Ovary (tissue), 3 donors: Measurements from ENCODE around the gene UBAP1.

ENCODE experiments used
- CTCF ChIP-seq, 3 donors: fragments of 450-650 bp in 2 of 3; fragments of 200-600 bp in 1 of 3; IDR thresholded peaks; one replicate each; pipeline versions ENCODE4 v1.5.1 to v1.8.0; 2016 to 2022; ENCODE audit warnings: antibody characterized with exemption in 3 of 3, mild to moderate bottlenecking in 1 of 3
- EP300 ChIP-seq: sonication (generic); formaldehyde crosslinking; IDR thresholded peaks from one replicate; pipeline ENCODE4 v1.6.1; 2017; ENCODE audit warnings: antibody characterized with exemption
- POLR2A ChIP-seq: fragments of 450-650 bp; IDR thresholded peaks from one replicate; pipeline ENCODE4 v1.6.1; 2017; ENCODE audit warnings: antibody characterized with exemption, mild to moderate bottlenecking, moderate library complexity
- donor health status: DM: no; HTN: no; CAD: no.

- TF ChIP-seq POLR2A (peak; percentile 96), CTCF (IDR thresholded peaks at IDR 0.05) (peak in 1 of 3 donors; percentile 6), EP300 (no peak)
Measured at GRCh38 chr9:34178436-34179212, at the start of gene UBAP1.
